HG03432 (cell line): ENCODE measurements around the gene CYP27C1.
A peak's percentile ranks its signal among the peaks of the same experiment; 100 is the strongest.

ENCODE experiments used
- ATAC-seq: cut with Tn5 transposase; IDR thresholded peaks from one replicate; pipeline ENCODE4 v1.9.1; 2021; ENCODE audit warnings: mild to moderate bottlenecking, moderate library complexity; ENCODE audit not compliant: unreplicated experiment

CYP27C1 gene

DNA sequence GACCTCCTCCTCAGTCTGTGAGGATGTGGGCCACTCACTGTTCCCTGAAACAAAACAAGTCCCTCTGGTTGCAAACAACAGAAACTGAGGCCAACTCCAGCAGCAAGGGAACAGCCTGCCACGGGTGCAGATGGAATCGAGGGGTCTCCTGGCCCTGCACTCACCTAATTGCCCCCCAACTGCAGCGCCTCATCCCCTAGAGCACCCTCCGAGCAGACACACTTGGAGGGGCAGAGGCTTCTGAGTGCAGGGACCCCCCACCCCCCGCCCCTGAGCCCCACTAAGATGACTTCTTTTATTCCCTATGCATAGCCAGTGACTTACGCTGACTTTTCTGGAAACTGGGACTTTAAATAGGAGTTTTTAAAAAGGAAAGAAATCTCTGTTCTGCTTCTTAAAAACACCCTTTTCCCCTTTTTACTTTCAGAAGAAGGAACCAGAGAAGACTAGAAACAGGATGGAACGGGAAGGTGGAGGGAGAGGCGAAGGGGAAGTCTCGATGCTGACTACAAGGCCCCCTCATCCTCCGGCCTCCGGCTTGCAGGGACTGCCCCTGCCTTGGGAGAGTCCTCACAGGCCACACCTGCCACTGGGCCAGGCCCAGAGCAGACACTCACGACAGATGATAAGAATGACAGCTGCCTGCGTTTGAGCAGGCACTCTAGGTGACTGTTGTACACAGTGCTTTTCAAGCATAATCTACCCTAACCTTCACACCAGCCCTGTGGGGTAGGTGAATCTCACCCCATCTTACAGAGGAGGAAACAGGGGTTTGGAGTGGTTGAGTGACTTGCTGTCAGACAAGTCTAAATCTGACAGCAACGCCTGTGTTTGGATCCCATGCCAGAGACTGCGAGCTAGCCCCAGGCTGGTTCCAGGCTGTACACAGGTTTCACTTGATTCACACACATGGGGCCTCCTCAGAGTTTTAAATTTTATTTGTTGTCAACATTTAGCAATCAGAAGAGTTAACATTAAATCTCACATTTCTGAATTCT, 85.0 kb downstream of the CYP27C1 start:
- ATAC-seq = peak; percentile 61

DNA sequence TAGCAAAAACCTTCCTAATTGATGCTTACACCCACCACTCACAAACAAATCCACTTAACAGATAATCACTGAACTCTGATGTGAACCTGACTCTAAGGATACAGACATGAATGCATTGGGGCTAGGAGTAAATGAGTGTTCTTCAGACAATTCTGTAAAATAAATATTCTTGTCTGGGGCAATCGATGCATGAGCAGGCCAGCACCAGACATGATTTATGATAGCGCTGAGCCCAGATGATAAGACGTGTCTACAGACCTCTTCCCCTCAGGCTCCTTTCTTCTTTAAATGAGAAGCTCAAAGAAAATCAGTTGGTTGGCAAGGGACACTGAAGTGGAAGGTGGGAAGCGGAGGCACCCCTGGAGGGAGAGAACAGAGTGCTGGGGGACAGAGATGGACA, 85.9 kb downstream of the CYP27C1 start:
- no peak for ATAC-seq
